HG03159 (cell line): ENCODE data around the gene ARMCX5.

Experiments used
- ATAC-seq: cut with Tn5 transposase; IDR thresholded peaks from one replicate; pipeline ENCODE4 v1.9.1; 2021; ENCODE audit warnings: mild to moderate bottlenecking, moderate library complexity; ENCODE audit not compliant: unreplicated experiment

ARMCX5 gene

GRCh38 chrX:102599084-102599950 lies at the start of gene ARMCX5:
Gene ARMCX5, plus strand, starts transcription at chrX:102599515. Its CDS starts 2,627 bp downstream, at chrX:102602142.
- peak; percentile 86 for ATAC-seq

- ATAC-seq: no peak
Observed at GRCh38 chrX:102558607-102559006, 40.7 kb upstream of the ARMCX5 start.

- ATAC-seq: no peak
Observed at GRCh38 chrX:102560423-102561068, 38.8 kb upstream of the ARMCX5 start.

- ATAC-seq: no peak
Observed at GRCh38 chrX:102580891-102581290, 18.4 kb upstream of the ARMCX5 start.

- no peak for ATAC-seq
Observed at GRCh38 chrX:102593367-102593766, 5.9 kb upstream of the ARMCX5 start.

GRCh38 chrX:102599951-102600579 lies 750 bp downstream of the ARMCX5 start:
- peak; percentile 11 for ATAC-seq

- no peak for ATAC-seq
Observed at GRCh38 chrX:102604327-102604726, 5.0 kb downstream of the ARMCX5 start.

DNA sequence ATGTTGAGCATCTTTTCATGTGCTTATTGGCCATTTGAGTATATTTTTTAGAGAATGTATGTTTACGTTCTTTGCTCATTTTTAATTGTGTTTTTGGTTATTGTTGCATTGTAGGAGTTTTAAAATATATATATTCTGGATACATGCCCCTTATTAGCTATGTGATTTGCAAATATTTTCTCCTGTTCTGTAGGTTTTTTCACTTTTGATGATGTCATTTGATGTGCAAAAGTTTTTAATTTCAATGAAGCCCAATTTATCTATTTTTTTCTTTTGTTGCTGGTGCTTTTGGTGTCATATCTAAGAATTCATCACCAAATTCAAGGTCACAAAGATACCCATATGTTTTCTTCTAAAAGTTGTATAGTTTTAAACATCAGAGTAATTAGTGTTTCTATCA lies 6.8 kb downstream of the ARMCX5 start:
- no peak for ATAC-seq

GRCh38 chrX:102610905-102611304 lies 11.6 kb downstream of the ARMCX5 start:
- no peak for ATAC-seq

GRCh38 chrX:102624105-102624504 lies 24.8 kb downstream of the ARMCX5 start:
- no peak for ATAC-seq

DNA sequence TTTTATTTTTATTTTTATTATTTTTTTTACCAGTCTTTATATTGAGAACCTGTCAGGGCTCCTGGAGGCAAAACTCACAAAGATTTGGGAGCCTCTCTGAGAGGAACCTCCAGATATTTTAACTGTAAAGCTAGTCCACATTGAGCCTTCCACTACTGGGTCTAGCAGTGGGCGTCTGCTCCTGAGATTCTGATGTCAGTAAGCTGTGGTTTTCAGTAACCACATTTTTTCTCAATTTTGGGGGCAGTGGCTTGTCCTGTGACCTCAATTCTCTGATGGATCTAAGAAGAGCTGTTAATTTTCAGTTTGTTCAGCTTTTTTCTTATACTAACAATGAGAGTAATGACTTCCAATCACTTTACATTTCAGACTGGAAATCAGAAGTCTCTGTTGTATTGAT lies 28.3 kb downstream of the ARMCX5 start:
- ATAC-seq: no peak

- ATAC-seq: no peak
Observed at GRCh38 chrX:102637561-102637960, 38.2 kb downstream of the ARMCX5 start.

DNA sequence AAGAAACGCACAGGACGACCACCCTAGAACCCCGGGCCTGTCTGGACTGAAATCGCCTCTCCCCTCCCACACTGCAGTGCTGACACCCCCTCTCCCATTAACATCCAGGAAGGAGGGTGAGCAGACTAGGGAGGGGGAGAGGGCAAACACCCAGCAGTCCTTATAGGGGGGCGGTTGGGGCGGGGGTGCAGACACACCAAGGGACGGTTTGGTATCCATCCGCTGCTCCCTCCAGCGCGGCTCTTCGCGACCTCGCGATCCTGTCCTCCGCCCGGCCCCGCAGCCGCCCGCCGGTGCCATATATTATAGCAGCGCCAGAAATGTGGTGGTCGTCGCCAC lies 51.6 kb downstream of the ARMCX5 start:
- no peak for ATAC-seq

GRCh38 chrX:102651242-102652011 lies 52.1 kb downstream of the ARMCX5 start, which contains the start of gene GPRASP1:
Gene GPRASP1, plus strand, starts transcription at chrX:102651483. Its CDS starts 2,431 bp downstream, at chrX:102653914.
- ATAC-seq: no peak

- no peak for ATAC-seq
Observed at GRCh38 chrX:102652031-102652688, 52.8 kb downstream of the ARMCX5 start.
